Measurements from ENCODE around the gene CD160.

GRCh38 chr1:145719230-145720079 is at the start of gene CD160:
- no peak for TF ChIP-seq CTCF (IDR thresholded peaks at IDR 0.05)
- no peak for TF ChIP-seq POLR2A (IDR thresholded peaks at IDR 0.05)
